Neutrophil (primary cell): ENCODE measurements around the gene BOLA1.
A peak's percentile ranks its signal among the peaks of the same experiment; 100 is the strongest.

ENCODE experiments used
- H3K27ac ChIP-seq: fragments of 200-600 bp; sonication (generic); 2 replicates; pipeline ENCODE4 v1.5.1; 2016; ENCODE audit warnings: mild to moderate bottlenecking, moderate library complexity
- H3K27me3 ChIP-seq: fragments of 200-600 bp; sonication (generic); 2 replicates; pipeline ENCODE4 v1.6.0; 2016; ENCODE audit warnings: mild to moderate bottlenecking
- H3K36me3 ChIP-seq: fragments of 200-600 bp; sonication (generic); 2 replicates; pipeline ENCODE4 v1.5.1; 2017
- H3K4me1 ChIP-seq, 2 experiments: fragments of 200-600 bp in 1 of 2; sonication (generic) in 1 of 2; 1 replicate in 1 of 2; 2 replicates in 1 of 2; pipeline versions ENCODE4 v1.5.1 to v1.6.1; 2013 to 2016; ENCODE audit warnings: low read depth in 1 of 2, low read length in 1 of 2, mild to moderate bottlenecking in 1 of 2, moderate library complexity in 1 of 2; ENCODE audit not compliant: control insufficient read depth in 1 of 2, insufficient read depth in 1 of 2
- H3K4me3 ChIP-seq, 2 experiments: fragments of 200-600 bp in 1 of 2; sonication (generic) in 1 of 2; 1 replicate in 1 of 2; 2 replicates in 1 of 2; pipeline ENCODE4 v1.5.1; 2013 to 2016; ENCODE audit warnings: low read depth in 1 of 2, low read length in 1 of 2, mild to moderate bottlenecking in 1 of 2, moderate library complexity in 1 of 2
- H3K9me3 ChIP-seq: fragments of 200-600 bp; sonication (generic); 2 replicates; pipeline ENCODE4 v1.5.1; 2016
- CTCF ChIP-seq: fragments of 200-600 bp; sonication (generic); IDR thresholded peaks from 2 replicates; pipeline ENCODE4 v1.5.1; 2016; ENCODE audit warnings: antibody characterized with exemption

The BOLA1 gene

GRCh38 chr1:149928401-149928724 is 29.0 kb downstream of the BOLA1 start:
- Histone ChIP-seq H3K4me1 (peaks cover 18 to 23% of the 10 kb centered on the region in 2 experiments), H3K27ac (peak overlapping the region; percentile 94), H3K9me3 (no peaks in the 10 kb centered on the region), H3K27me3 (no peaks in the 10 kb centered on the region), H3K36me3 (peaks cover 34% of the 10 kb centered on the region), H3K4me3 (peak overlapping the region; percentile 71 to 82)
- no peak for TF ChIP-seq CTCF

- no peak for TF ChIP-seq CTCF
- H3K36me3 ChIP-seq = peaks cover 19% of the 10 kb centered on the region
- H3K27me3 ChIP-seq = peaks cover 4% of the 10 kb centered on the region
- H3K4me3 ChIP-seq = no peak overlapping the region
- no peak overlapping the region for H3K27ac ChIP-seq
- H3K4me1 ChIP-seq = peaks cover 18 to 23% of the 10 kb centered on the region in 2 experiments
- no peaks in the 10 kb centered on the region for H3K9me3 ChIP-seq
Observed at GRCh38 chr1:149929856-149930255, 30.5 kb downstream of the BOLA1 start.

- no peak overlapping the region for H3K4me3 ChIP-seq
- H3K4me1 ChIP-seq = peaks cover 16 to 18% of the 10 kb centered on the region in 2 experiments
- no peak overlapping the region for H3K27ac ChIP-seq
- peaks cover 4% of the 10 kb centered on the region for H3K27me3 ChIP-seq
- H3K36me3 ChIP-seq = peaks cover 5% of the 10 kb centered on the region
- no peaks in the 10 kb centered on the region for H3K9me3 ChIP-seq
- no peak for TF ChIP-seq CTCF
Observed at GRCh38 chr1:149931212-149931790, 31.9 kb downstream of the BOLA1 start.

- Histone ChIP-seq H3K36me3 (no peaks in the 10 kb centered on the region), H3K27me3 (peaks cover 4% of the 10 kb centered on the region), H3K27ac (no peak overlapping the region), H3K4me3 (no peak overlapping the region), H3K4me1 (peaks cover 8% of the 10 kb centered on the region in 2 experiments), H3K9me3 (no peaks in the 10 kb centered on the region)
- no peak for TF ChIP-seq CTCF
Observed at GRCh38 chr1:149932474-149932873, 33.1 kb downstream of the BOLA1 start.

GRCh38 chr1:149933208-149933607 is 33.8 kb downstream of the BOLA1 start:
- TF ChIP-seq CTCF = no peak
- Histone ChIP-seq H3K36me3 (no peaks in the 10 kb centered on the region), H3K4me3 (no peak overlapping the region), H3K27ac (no peak overlapping the region), H3K4me1 (peaks cover 5 to 6% of the 10 kb centered on the region in 2 experiments), H3K27me3 (peaks cover 4% of the 10 kb centered on the region), H3K9me3 (no peaks in the 10 kb centered on the region)

GRCh38 chr1:149934356-149934755 is 35.0 kb downstream of the BOLA1 start:
- H3K27me3 ChIP-seq = peaks cover 4% of the 10 kb centered on the region
- H3K27ac ChIP-seq = no peak overlapping the region
- no peaks in the 10 kb centered on the region for H3K4me1 ChIP-seq
- H3K9me3 ChIP-seq = no peaks in the 10 kb centered on the region
- no peak for TF ChIP-seq CTCF
- H3K36me3 ChIP-seq = no peaks in the 10 kb centered on the region
- no peak overlapping the region for H3K4me3 ChIP-seq
